ENCODE data around the gene PBX4. TPM values are rescaled to one million over a fixed set of nuclear protein-coding genes. Genes with fewer than 3 reads are reported as not detected.
"Not testable (repeated sequence)": the region's sequence is repeated elsewhere in the genome, so short reads cannot be mapped to it uniquely, and the experiment has no call there.

Gene PBX4
- total RNA-seq, 1 experiment from 2014 or later, result 2.5 TPM

- DNase-seq (ENCODE audit: low spot score), result peak; percentile 43
Observed at GRCh38 chr19:19627621-19628500, 9.4 kb upstream of the PBX4 start, which contains the start of gene LPAR2. TSS of gene LPAR2 (minus strand) at chr19:19628220. CDS start at chr19:19627275, 945 bp downstream.

DNA sequence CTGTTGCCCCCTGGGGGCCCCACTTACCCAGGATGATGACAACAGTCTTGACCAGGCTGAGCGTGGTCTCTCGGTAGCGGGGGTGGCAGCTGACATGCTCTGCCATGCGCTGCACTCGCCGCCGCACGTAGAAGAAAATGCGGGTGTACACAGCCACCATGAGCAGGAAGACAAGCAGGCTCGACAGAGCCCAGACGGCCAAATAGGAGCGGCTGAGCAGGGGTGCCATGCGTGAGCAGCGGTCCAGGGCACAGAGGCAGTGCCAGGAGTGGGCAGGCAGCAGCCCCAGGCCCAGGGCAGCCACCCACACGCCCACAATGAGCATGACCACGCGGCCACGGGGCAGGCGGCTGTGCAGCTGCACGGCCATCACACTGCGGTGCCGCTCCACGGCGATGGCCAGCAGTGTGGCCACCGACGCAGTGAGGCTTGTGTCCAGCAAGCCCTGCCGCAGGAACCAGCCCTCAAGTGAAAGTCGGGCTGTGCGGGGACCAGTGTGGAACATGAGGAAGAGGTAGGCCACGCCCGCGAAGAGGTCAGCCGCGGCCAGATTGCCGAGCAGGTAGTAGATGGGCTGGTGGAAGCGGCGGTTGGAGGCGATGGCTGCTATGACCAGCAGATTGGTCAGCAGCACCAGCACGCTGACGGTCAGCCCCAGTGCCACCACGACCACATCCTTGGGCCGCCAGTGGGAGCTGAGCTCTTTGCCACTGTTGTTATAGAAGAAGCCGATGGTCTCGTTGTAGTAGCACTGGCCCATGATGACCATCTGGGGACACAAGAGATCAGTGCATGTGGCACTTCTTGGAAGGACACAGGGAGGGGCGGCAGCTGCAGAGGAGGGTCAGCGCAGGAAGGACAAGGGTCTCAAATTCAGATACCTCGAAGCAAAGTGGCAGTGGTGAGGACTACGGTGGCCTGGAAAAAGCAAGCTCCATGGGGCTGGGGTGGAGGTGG is 8.3 kb upstream of the PBX4 start:
- DNase-seq (ENCODE audit: low spot score), result no peak

DNA sequence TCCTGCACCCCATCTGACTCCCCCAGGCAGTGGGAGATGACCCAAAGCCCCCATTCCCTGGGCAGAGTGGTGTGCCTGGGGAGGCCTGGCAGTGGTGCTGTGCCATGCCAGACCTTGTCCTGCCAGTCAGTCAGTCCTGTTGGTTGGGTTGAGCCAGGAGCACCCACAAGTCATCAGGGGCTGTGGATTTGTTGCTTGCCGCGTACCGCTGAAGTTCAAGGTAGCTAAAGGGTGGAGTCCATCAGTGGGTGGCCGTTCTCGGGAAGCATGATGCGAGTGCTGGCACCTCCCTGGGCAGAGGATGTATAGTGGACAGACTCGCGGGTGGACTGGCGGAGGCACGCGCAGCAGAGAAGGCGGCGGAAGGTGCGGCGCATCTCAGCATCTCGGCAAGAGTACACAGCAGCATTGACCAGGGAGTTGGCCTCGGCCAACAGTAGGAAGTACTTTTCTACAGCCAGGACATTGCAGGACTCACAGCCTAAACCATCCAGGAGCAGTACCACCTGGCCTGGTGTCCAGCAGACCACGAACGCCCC is 5.6 kb upstream of the PBX4 start:
- DNase-seq (ENCODE audit: low spot score), result no peak

DNA sequence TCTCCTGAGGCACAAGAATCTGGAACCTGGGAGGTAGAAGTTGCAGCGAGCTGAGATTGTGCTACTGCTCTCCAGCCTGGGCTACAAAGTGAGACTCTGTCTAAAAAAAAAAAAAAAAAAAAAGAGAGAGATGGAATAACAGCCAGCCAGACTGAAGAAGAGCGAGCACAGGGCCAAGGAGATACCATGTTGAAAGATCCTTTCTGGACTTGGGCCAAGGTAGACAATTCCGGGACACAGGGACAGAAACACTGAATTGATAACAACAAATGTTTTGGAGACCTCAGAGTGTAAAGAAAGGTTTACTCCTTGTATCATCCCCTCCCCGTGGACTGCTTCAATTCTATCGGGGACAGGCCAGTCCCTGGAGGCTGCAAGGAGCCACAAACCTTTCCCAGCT is 4.9 kb upstream of the PBX4 start:
- no peak for DNase-seq (ENCODE audit: low spot score)

- no peak for DNase-seq (ENCODE audit: low spot score)
Observed at GRCh38 chr19:19619849-19620210, 1.3 kb upstream of the PBX4 start.

DNA sequence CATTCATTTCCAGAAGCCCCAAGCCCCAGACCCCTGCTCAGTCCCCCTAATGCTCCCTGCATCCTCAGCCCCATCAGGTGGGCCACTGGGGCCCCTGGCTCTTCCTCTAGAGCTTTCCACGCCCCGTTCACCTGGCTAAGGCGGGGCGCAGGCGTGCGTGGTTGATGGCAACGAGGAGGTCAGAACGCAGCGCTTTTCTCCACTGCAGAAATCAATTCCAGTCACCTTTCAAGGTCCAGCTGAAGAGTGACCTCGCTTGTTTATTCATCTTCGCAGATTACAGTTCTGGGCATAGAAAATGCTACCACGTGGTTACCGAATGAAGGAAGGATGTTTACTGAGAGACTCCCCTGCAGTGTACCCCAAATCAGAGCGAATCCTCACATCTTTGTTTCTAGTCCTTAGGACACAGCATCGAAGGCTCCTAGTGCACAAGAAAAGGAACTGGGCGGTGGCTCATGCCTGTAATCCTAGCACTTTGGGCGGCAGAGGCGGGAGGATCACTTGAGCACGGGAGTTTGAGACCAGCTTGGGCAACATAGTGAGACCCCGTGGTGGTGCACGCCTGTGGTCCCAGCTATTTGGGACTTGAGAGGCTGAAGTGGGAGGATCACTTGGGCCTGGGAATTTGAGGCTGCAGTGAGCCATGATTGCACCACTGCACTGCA is 828 bp upstream of the PBX4 start:
- no peak for DNase-seq (ENCODE audit: low spot score)

DNA sequence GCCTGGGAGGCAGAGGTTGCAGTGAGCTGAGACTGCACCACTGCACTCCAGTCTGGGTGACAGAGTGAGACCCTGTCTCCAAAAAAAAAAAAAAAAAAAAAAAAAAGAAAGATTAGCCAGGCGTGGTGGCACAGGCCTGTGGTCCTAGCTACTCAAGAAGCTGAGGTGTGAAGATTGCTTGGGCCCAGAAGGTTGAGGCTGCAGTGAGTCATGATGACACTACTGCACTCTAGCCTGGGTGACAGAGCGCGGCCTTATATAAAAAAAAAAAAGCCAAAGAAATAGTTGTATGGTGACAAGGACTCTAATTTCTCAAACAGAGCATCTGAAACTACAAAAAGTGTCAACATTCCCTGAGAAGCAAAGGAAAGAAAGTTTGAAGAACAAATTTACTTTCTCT is 3.4 kb downstream of the PBX4 start:
- DNase-seq (ENCODE audit: low spot score), result no peak

GRCh38 chr19:19613506-19613905 is 5.0 kb downstream of the PBX4 start:
- no peak for DNase-seq (ENCODE audit: low spot score)

GRCh38 chr19:19610376-19611202 is 7.9 kb downstream of the PBX4 start:
- DNase-seq (ENCODE audit: low spot score), result no peak

- DNase-seq (ENCODE audit: low spot score), result not testable (repeated sequence)
Observed at GRCh38 chr19:19606686-19607085, 11.8 kb downstream of the PBX4 start.

- DNase-seq (ENCODE audit: low spot score), result peak; percentile 75
Observed at GRCh38 chr19:19606021-19606420, 12.5 kb downstream of the PBX4 start.

DNA sequence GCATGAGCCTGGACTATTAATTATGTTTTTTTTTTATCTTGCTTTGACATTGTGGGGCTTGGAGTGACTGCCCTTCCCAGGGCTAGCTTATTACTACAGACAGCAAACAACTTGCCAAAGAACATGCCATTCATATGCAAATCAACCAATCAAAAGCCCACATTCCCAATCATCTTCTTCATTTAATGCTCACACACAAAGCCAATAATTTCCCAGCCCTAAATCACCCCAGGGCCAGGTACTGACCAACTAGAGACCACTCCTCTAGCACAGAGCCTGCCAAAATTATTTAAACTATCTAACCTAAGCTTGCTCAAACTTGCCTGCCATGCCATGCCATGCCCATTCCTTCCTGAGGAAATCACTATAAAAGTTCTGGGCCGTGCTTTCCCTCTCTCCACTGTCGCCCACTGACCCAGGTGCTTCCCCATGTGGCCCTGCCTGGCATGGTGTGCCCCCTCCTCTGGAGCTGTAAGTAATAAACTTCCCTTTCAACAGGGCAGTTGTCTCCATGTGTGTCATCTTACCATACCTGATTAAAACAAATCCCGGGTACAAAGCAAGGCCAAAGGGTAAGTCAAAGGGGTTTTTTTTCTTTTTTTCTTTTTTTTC is 15.7 kb downstream of the PBX4 start:
- DNase-seq (ENCODE audit: low spot score), result peak; percentile 21

DNA sequence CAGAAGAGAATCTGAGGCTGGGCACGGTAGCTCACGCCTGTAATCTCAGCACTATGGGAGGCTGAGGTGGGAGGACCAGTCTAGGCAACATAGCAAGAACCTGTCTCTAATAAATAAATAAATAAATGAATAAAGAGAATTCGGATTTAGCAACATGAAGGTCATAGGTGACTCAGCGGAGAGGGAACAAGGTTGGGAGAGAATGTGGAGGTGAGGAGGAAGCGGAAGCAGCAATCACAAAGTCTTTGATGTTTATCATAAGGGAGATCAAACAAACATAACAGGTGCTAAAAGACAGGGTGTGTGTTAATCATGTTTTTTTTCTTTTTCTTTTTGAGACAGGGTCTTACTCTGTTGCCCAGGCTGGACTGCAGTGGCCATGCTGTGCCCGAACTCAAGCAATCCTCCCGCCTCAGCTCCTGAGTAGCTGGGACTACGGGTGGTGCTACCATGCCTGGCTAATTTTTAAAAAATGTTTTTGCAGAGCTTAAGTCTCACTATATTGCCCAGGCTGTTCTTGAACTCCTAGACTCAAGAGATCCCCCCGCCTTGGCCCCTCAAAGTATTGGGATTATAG is 16.3 kb downstream of the PBX4 start:
- DNase-seq (ENCODE audit: low spot score), result peak; percentile 64

GRCh38 chr19:19600793-19601330 is 17.6 kb downstream of the PBX4 start:
- DNase-seq (ENCODE audit: low spot score), result no peak

DNA sequence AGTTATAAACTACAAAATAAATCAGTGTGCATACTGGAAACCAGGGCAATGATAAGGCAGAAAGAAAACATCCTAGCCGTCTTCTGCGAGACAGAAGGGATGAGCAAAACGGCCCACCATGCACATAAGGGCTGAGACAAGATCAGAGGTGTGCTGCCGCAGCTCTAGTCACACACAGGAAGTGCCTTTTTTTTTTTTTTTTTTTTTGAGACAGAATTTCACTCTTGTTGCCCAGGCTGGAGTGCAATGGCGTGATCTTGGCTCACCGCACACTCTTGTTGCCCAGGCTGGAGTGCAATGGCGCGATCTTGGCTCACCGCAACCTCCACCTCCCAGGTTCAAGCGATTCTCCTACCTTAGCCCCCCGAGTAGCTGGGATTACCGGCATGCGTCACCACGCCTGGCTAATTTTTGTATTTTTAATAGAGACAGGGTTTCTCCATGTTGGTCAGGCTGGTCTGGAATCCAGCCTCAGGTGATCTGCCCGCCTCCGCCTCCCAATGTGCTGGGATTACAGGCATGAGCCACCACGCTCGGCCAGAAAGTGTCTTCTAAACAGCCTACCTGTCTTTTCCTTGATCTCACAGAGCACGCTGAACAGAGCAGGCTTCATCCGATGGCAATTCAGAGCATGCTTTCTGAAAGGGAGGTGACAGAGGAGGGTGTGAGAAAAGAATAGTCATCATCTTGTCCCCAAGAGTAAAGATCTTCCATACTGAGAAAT is 19.6 kb downstream of the PBX4 start:
- not testable (repeated sequence) for DNase-seq (ENCODE audit: low spot score)

DNA sequence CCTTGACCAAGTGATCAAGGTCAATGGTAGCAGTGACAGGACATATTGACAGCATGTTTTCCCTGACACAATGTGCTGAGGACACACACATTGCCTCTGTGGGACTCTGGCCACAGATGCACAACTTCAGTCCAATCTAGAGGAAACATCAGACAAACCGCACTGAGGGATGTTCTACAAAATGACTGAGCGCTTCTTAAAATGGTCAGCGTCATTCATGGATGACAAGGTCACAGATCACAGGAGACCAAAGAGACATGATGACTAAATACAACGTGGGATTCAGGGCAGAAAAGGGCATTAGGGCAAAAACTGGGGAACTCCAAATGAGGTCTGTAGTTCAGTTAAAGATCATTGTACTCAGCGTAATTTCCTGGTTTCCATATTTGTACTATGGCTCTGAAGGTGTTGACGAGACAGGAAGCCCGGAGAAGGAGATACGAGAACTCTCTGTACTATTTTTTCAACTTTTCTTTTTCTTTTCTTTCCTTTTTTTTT is 20.6 kb downstream of the PBX4 start:
- DNase-seq (ENCODE audit: low spot score), result no peak

GRCh38 chr19:19595171-19595701 is 23.3 kb downstream of the PBX4 start:
- DNase-seq (ENCODE audit: low spot score), result peak; percentile 82

- DNase-seq (ENCODE audit: low spot score), result no peak
Observed at GRCh38 chr19:19594381-19594780, 24.1 kb downstream of the PBX4 start.

All from HT-29 (cell line).